ENCODE measurements around the gene IDH2. TPM values are rescaled to one million over a fixed set of nuclear protein-coding genes. Genes with fewer than 3 reads are reported as not detected.

Gene IDH2
- total and polyA plus RNA-seq, 8 donors = 53.6 to 128 (median 112) TPM

GRCh38 chr15:90036806-90037510 is 65.3 kb downstream of the IDH2 start:
- FAIRE-seq (no peak), DNase-seq (peak in 2 of 6 donors; percentile 33 to 56), ATAC-seq (peak in 1 of 4 donors; percentile 12)
- H3K36me3 ChIP-seq = no peaks in the 10 kb centered on the region
- peaks cover 19 to 65% (median 38%) of the 10 kb centered on the region in 3 donors for H3K4me1 ChIP-seq
- peak overlapping the region in 3 of 4 donors; percentile 38 to 85 (median 85) for H3K27ac ChIP-seq
- TF ChIP-seq CTCF (IDR thresholded peaks at IDR 0.05) = no peak
- H3K4me3 ChIP-seq = no peak overlapping the region
- intact Hi-C loops (cut with DNase I) = no loop called here
- WGBS, 2 donors = 68 to 74% methylated on average over 11 of the region's 11 CpGs
- no peaks in the 10 kb centered on the region for H3K9me3 ChIP-seq
- H3K27me3 ChIP-seq = no peaks in the 10 kb centered on the region

- FAIRE-seq = no peak
- intact Hi-C loops (cut with DNase I) = no loop called here
- ATAC-seq = no peak
- Histone ChIP-seq H3K27me3 (no peaks in the 10 kb centered on the region), H3K4me1 (peaks cover 19 to 65% (median 38%) of the 10 kb centered on the region in 3 donors), H3K27ac (peak overlapping the region in 2 of 4 donors; percentile 85), H3K9me3 (no peaks in the 10 kb centered on the region), H3K36me3 (no peaks in the 10 kb centered on the region), H3K4me3 (no peak overlapping the region)
- WGBS, 2 donors = 80 to 85% methylated on average over 9 of the region's 9 CpGs
- TF ChIP-seq CTCF (IDR thresholded peaks at IDR 0.05) = no peak
- peak in 2 of 6 donors; percentile 17 to 39 for DNase-seq
Measured at GRCh38 chr15:90036343-90036742, 65.9 kb downstream of the IDH2 start.

- Histone ChIP-seq H3K36me3 (no peaks in the 10 kb centered on the region), H3K27ac (peak overlapping the region in 3 of 4 donors; percentile 60 to 85 (median 85)), H3K4me3 (no peak overlapping the region), H3K9me3 (no peaks in the 10 kb centered on the region), H3K4me1 (peaks cover 19 to 65% (median 38%) of the 10 kb centered on the region in 3 donors), H3K27me3 (no peaks in the 10 kb centered on the region)
- FAIRE-seq (no peak), ATAC-seq (no peak), DNase-seq (peak in 2 of 6 donors; percentile 28 to 43)
- 85% methylated on average over 10 of the region's 10 CpGs for WGBS, 2 donors
- intact Hi-C loops (cut with DNase I) = no loop called here
- no peak for TF ChIP-seq CTCF (IDR thresholded peaks at IDR 0.05)
Measured at GRCh38 chr15:90035840-90036230, 66.4 kb downstream of the IDH2 start.

- peak overlapping the region; percentile 32 to 85 (median 72) for H3K27ac ChIP-seq
- intact Hi-C loops (cut with DNase I) = no loop called here
- H3K36me3 ChIP-seq = no peaks in the 10 kb centered on the region
- peak; percentile 62 to 72 (median 68) for ATAC-seq
- H3K9me3 ChIP-seq = no peaks in the 10 kb centered on the region
- 60% methylated on average over 19 of the region's 19 CpGs for WGBS, 2 donors
- no peak for FAIRE-seq
- TF ChIP-seq CTCF (IDR thresholded peaks at IDR 0.05) = no peak
- peaks cover 19 to 62% (median 38%) of the 10 kb centered on the region in 3 donors for H3K4me1 ChIP-seq
- H3K4me3 ChIP-seq = no peak overlapping the region
- peak in 5 of 6 donors; percentile 54 to 68 (median 61) for DNase-seq
- no peaks in the 10 kb centered on the region for H3K27me3 ChIP-seq
Measured at GRCh38 chr15:90035095-90035839, 67.0 kb downstream of the IDH2 start.

Measured in pancreas (tissue), 10 donors.